HG03354 (cell line): ENCODE data around the gene RBM27.
"Not testable (repeated sequence)": the region's sequence is repeated elsewhere in the genome, so short reads cannot be mapped to it uniquely, and the experiment has no call there.

Source experiments
- ATAC-seq: cut with Tn5 transposase; IDR thresholded peaks from one replicate; pipeline ENCODE4 v1.9.1; 2021; ENCODE audit warnings: mild to moderate bottlenecking; ENCODE audit not compliant: unreplicated experiment, poor library complexity, severe bottlenecking

Gene RBM27

GRCh38 chr5:146203872-146204192 lies 427 bp downstream of the RBM27 start:
- ATAC-seq = peak; percentile 20

GRCh38 chr5:146205499-146206202 lies 2.2 kb downstream of the RBM27 start:
- ATAC-seq = no peak

- ATAC-seq = no peak
Observed at GRCh38 chr5:146206257-146206656, 2.9 kb downstream of the RBM27 start.

- no peak for ATAC-seq
Observed at GRCh38 chr5:146208916-146209522, 5.6 kb downstream of the RBM27 start.

- ATAC-seq = no peak
Observed at GRCh38 chr5:146209714-146210113, 6.3 kb downstream of the RBM27 start.

- ATAC-seq = not testable (repeated sequence)
Observed at GRCh38 chr5:146210810-146211209, 7.4 kb downstream of the RBM27 start.

GRCh38 chr5:146213210-146213826 lies 9.9 kb downstream of the RBM27 start:
- no peak for ATAC-seq

- not testable (repeated sequence) for ATAC-seq
Observed at GRCh38 chr5:146214881-146215280, 11.5 kb downstream of the RBM27 start.

- no peak for ATAC-seq
Observed at GRCh38 chr5:146218168-146218567, 14.8 kb downstream of the RBM27 start.

GRCh38 chr5:146219243-146219642 lies 15.8 kb downstream of the RBM27 start:
- no peak for ATAC-seq

- ATAC-seq = no peak
Observed at GRCh38 chr5:146221234-146221633, 17.8 kb downstream of the RBM27 start.

GRCh38 chr5:146222005-146222404 lies 18.6 kb downstream of the RBM27 start:
- ATAC-seq = no peak

- no peak for ATAC-seq
Observed at GRCh38 chr5:146223179-146223578, 19.8 kb downstream of the RBM27 start.

GRCh38 chr5:146229222-146229621 lies 25.8 kb downstream of the RBM27 start:
- ATAC-seq = no peak

GRCh38 chr5:146232223-146232622 lies 28.8 kb downstream of the RBM27 start:
- ATAC-seq = no peak

GRCh38 chr5:146233441-146233840 lies 30.0 kb downstream of the RBM27 start:
- no peak for ATAC-seq

GRCh38 chr5:146238973-146239372 lies 35.6 kb downstream of the RBM27 start:
- ATAC-seq = peak; percentile 83

GRCh38 chr5:146240951-146241350 lies 37.5 kb downstream of the RBM27 start:
- no peak for ATAC-seq

GRCh38 chr5:146243247-146243646 lies 39.8 kb downstream of the RBM27 start:
- no peak for ATAC-seq

GRCh38 chr5:146248561-146248960 lies 45.2 kb downstream of the RBM27 start:
- no peak for ATAC-seq

GRCh38 chr5:146249801-146250200 lies 46.4 kb downstream of the RBM27 start:
- peak; percentile 66 for ATAC-seq
